ENCODE measurements around the gene DHODH.

GRCh38 chr16:71966932-71967331 lies 41.6 kb upstream of the DHODH start:
- TF ChIP-seq CTCF (IDR thresholded peaks at IDR 0.05; ENCODE audit: poor library complexity, severe bottlenecking) = no peak
- TF ChIP-seq EZH2 (IDR thresholded peaks at IDR 0.05; ENCODE audit: borderline replicate concordance, insufficient read depth, low read length, poor library complexity, severe bottlenecking) = no peak
- TF ChIP-seq RAD21 (conservative IDR thresholded peaks at IDR 0.05) = no peak
- no peak for TF ChIP-seq MXI1 (conservative IDR thresholded peaks at IDR 0.05; ENCODE audit: poor library complexity, severe bottlenecking)
- no peak for TF ChIP-seq POLR2AphosphoS5 (IDR thresholded peaks at IDR 0.05)
- TF ChIP-seq REST (IDR thresholded peaks at IDR 0.05; ENCODE audit: borderline replicate concordance) = no peak
